Hepatic stellate cell (primary cell): ENCODE measurements around the gene OPN5.

Experiments
- DNase-seq: peaks from one replicate; pipeline ENCODE4 v3.0.0; 2011; ENCODE audit warnings: low spot score

Gene OPN5

GRCh38 chr6:47865206-47865605 is 83.4 kb downstream of the OPN5 start:
- no peak for DNase-seq

DNA sequence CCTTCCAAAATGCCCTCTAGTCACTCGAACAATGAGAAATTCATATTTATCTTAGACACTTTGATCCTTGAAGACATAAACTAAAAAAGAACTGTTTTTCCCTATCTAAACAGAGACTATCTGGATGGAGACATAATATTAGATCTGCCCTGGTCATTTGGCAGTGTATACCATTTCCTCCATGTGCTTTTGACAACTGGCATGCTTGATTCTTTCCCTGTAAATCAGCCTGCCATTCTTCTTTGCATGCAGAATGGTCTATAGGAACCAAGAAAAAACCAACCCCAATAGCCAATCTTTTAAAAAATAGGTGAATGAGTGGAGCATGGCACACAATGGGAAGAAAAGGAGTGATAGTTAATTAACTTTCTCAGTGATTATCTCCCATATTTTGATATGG is 93.8 kb downstream of the OPN5 start:
- no peak for DNase-seq
